ENCODE results near the gene PIAS1. TPM values are rescaled to one million over a fixed set of nuclear protein-coding genes. Genes with fewer than 3 reads are reported as not detected.

Gene PIAS1
- total and polyA plus RNA-seq, 2 donors (not counting 3 experiments of a cell fraction or from before 2014, with no cell fraction given): 23.7 to 24.2 TPM

GRCh38 chr15:68063606-68064005 is 9.5 kb downstream of the PIAS1 start:
- no peak for FAIRE-seq
- no peaks in the 10 kb centered on the region for H3K9me1 ChIP-seq (replicated peaks; ENCODE audit: control insufficient read depth, extremely low read depth, insufficient read depth, low read length)
- H3K4me1 ChIP-seq (ENCODE audit: control insufficient read depth, extremely low read depth, insufficient read depth, low read length): no peaks in the 10 kb centered on the region
- no peak for DNase-seq (ENCODE audit: low read depth, low spot score)
- no peak overlapping the region for H3K4me3 ChIP-seq (replicated peaks in 1 of 3; ENCODE audit: insufficient read depth in 1 of 3, low read depth in 1 of 3, low read length in 3 of 3)
- H4K20me1 ChIP-seq (replicated peaks; ENCODE audit: control insufficient read depth, extremely low read depth, insufficient read depth, low read length): peaks cover 16% of the 10 kb centered on the region
- dilution Hi-C loops (cut with MboI; ENCODE audit: extremely low pct_ligation_motif_present, low sequenced_read_pairs) (no loop called here), intact Hi-C loops (cut with micrococcal nuclease) (no loop called here)
- POLR2A ChIA-PET: no interaction called here
- TF ChIP-seq MYC (IDR thresholded peaks at IDR 0.05; ENCODE audit: low read depth, low read length) (no peak), GATA2 (IDR thresholded peaks at IDR 0.05; ENCODE audit: insufficient read depth, insufficient read length, low read depth, low read length) (no peak), FOS (IDR thresholded peaks at IDR 0.05; ENCODE audit: borderline replicate concordance, insufficient read depth, low read length) (no peak), EZH2 (IDR thresholded peaks at IDR 0.05; ENCODE audit: borderline replicate concordance, low read depth, low read length, severe bottlenecking) (no peak), POLR2A (IDR thresholded peaks at IDR 0.05; ENCODE audit: low read depth, low read length) (no peak), JUN (IDR thresholded peaks at IDR 0.05; ENCODE audit: borderline replicate concordance, insufficient read depth, insufficient read length, low read depth) (no peak), POLR2AphosphoS5 (IDR thresholded peaks at IDR 0.05; ENCODE audit: insufficient read depth, low read depth, low read length) (no peak)
- TF ChIP-seq, protein P1, sequence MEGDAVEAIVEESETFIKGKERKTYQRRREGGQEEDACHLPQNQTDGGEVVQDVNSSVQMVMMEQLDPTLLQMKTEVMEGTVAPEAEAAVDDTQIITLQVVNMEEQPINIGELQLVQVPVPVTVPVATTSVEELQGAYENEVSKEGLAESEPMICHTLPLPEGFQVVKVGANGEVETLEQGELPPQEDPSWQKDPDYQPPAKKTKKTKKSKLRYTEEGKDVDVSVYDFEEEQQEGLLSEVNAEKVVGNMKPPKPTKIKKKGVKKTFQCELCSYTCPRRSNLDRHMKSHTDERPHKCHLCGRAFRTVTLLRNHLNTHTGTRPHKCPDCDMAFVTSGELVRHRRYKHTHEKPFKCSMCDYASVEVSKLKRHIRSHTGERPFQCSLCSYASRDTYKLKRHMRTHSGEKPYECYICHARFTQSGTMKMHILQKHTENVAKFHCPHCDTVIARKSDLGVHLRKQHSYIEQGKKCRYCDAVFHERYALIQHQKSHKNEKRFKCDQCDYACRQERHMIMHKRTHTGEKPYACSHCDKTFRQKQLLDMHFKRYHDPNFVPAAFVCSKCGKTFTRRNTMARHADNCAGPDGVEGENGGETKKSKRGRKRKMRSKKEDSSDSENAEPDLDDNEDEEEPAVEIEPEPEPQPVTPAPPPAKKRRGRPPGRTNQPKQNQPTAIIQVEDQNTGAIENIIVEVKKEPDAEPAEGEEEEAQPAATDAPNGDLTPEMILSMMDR (IDR thresholded peaks at IDR 0.05; ENCODE audit: extremely low read depth in 1 of 2, insufficient read depth in 1 of 2, low read depth in 1 of 2, low read length in 2 of 2): no peak
- TF ChIP-seq, protein P2, sequence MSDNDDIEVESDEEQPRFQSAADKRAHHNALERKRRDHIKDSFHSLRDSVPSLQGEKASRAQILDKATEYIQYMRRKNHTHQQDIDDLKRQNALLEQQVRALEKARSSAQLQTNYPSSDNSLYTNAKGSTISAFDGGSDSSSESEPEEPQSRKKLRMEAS (IDR thresholded peaks at IDR 0.05; ENCODE audit: insufficient read depth, insufficient read length): no peak
- H3K27ac ChIP-seq (ENCODE audit: insufficient read depth, low read depth, low read length): no peak overlapping the region
- no peak overlapping the region for H3K4me2 ChIP-seq (ENCODE audit: insufficient read depth, low read length)
- no peaks in the 10 kb centered on the region for H3K9me3 ChIP-seq (replicated peaks; ENCODE audit: control insufficient read depth, insufficient read depth, low read length)
- peaks cover 85% of the 10 kb centered on the region for H3K79me2 ChIP-seq (ENCODE audit: control insufficient read depth, insufficient read depth, low read length)
- BruUV-seq (replicated peaks): no TSS peak
- CTCF ChIA-PET: interaction anchor here (2.6 kb wide), 1 partner anchor 8 kb away, joined by 9 read pairs; the partner anchor contains the start of gene PIAS1
- H3K27me3 ChIP-seq (ENCODE audit: control insufficient read depth in 2 of 2, insufficient read depth in 2 of 2, low read length in 2 of 2): no peaks in the 10 kb centered on the region
- no peak overlapping the region for H2AFZ ChIP-seq (ENCODE audit: low read depth, low read length)
- no peak overlapping the region for H3K9ac ChIP-seq (replicated peaks; ENCODE audit: extremely low read depth, insufficient read depth, low read length)
- H3K36me3 ChIP-seq (ENCODE audit: control insufficient read depth in 2 of 2, extremely low read depth in 1 of 2, insufficient read depth in 2 of 2, low read length in 2 of 2): no peaks in the 10 kb centered on the region

Data from endothelial cell of umbilical vein (primary cell).